Measurements from ENCODE around the gene STARD13. TPM values are rescaled to one million over a fixed set of nuclear protein-coding genes. Genes with fewer than 3 reads are reported as not detected.

The STARD13 gene
- polyA plus RNA-seq, 1 donor (not counting 4 experiments of a cell fraction or from before 2014, with no cell fraction given): 11.9 TPM

- DNase-seq (ENCODE audit: low read depth, low spot score) (no peak), FAIRE-seq (no peak)
- dilution Hi-C loops (cut with MboI; ENCODE audit: extremely low pct_ligation_motif_present, low sequenced_read_pairs): no loop called here
- Histone ChIP-seq H3K79me2 (ENCODE audit: control insufficient read depth, insufficient read depth, low read length) (no peaks in the 10 kb centered on the region), H3K36me3 (ENCODE audit: control insufficient read depth in 2 of 2, extremely low read depth in 1 of 2, insufficient read depth in 2 of 2, low read length in 2 of 2) (peaks cover 17 to 32% of the 10 kb centered on the region in 2 experiments), H2AFZ (ENCODE audit: control insufficient read depth, low read length) (no peak overlapping the region), H3K9me1 (ENCODE audit: control insufficient read depth, extremely low read depth, insufficient read depth, low read length) (no peaks in the 10 kb centered on the region), H3K27me3 (ENCODE audit: control insufficient read depth, extremely low read depth, insufficient read depth, low read length) (no peaks in the 10 kb centered on the region), H3K27ac (ENCODE audit: control insufficient read depth, insufficient read depth, low read length) (no peak overlapping the region), H3K9me3 (ENCODE audit: control insufficient read depth, low read depth, low read length) (no peaks in the 10 kb centered on the region), H3K4me3 (ENCODE audit: control insufficient read depth in 2 of 3, extremely low read depth in 1 of 3, insufficient read depth in 2 of 3, low read depth in 1 of 3, low read length in 3 of 3) (no peak overlapping the region), H3K9ac (ENCODE audit: control insufficient read depth, extremely low read depth, insufficient read depth, low read length) (no peak overlapping the region), H3K4me1 (ENCODE audit: control insufficient read depth, extremely low read depth, insufficient read depth, low read length) (peaks cover 27% of the 10 kb centered on the region), H3K4me2 (ENCODE audit: control insufficient read depth, extremely low read depth, insufficient read depth, low read depth, low read length) (no peak overlapping the region), H4K20me1 (ENCODE audit: control insufficient read depth, extremely low read depth, insufficient read depth, low read length) (no peaks in the 10 kb centered on the region)
- no peak for TF ChIP-seq CTCF (optimal IDR thresholded peaks at IDR 0.05 in 1 of 3, IDR thresholded peaks at IDR 0.05 in 1 of 3, conservative IDR thresholded peaks at IDR 0.05 in 1 of 3; ENCODE audit: extremely low read depth in 1 of 3, insufficient read depth in 2 of 3, low read length in 3 of 3)
- no peak for TF ChIP-seq EZH2 (IDR thresholded peaks at IDR 0.05; ENCODE audit: low read length)
Observed at GRCh38 chr13:33127009-33127551, 158.5 kb downstream of the STARD13 start.

GRCh38 chr13:33125821-33126570, 159.6 kb downstream of the STARD13 start:
- Histone ChIP-seq H3K36me3 (ENCODE audit: control insufficient read depth in 2 of 2, extremely low read depth in 1 of 2, insufficient read depth in 2 of 2, low read length in 2 of 2) (peaks cover 17 to 32% of the 10 kb centered on the region in 2 experiments), H3K27me3 (ENCODE audit: control insufficient read depth, extremely low read depth, insufficient read depth, low read length) (no peaks in the 10 kb centered on the region), H3K79me2 (ENCODE audit: control insufficient read depth, insufficient read depth, low read length) (no peaks in the 10 kb centered on the region), H3K4me2 (ENCODE audit: control insufficient read depth, extremely low read depth, insufficient read depth, low read depth, low read length) (peak overlapping the region; percentile 75), H3K27ac (ENCODE audit: control insufficient read depth, insufficient read depth, low read length) (peak overlapping the region; percentile 78), H3K9me1 (ENCODE audit: control insufficient read depth, extremely low read depth, insufficient read depth, low read length) (no peaks in the 10 kb centered on the region), H3K4me3 (ENCODE audit: control insufficient read depth in 2 of 3, extremely low read depth in 1 of 3, insufficient read depth in 2 of 3, low read depth in 1 of 3, low read length in 3 of 3) (peak overlapping the region in 2 of 3 experiments; percentile 27 to 40), H3K9ac (ENCODE audit: control insufficient read depth, extremely low read depth, insufficient read depth, low read length) (peak overlapping the region; percentile 52), H3K4me1 (ENCODE audit: control insufficient read depth, extremely low read depth, insufficient read depth, low read length) (peaks cover 27% of the 10 kb centered on the region), H4K20me1 (ENCODE audit: control insufficient read depth, extremely low read depth, insufficient read depth, low read length) (no peaks in the 10 kb centered on the region), H2AFZ (ENCODE audit: control insufficient read depth, low read length) (peak overlapping the region; percentile 40), H3K9me3 (ENCODE audit: control insufficient read depth, low read depth, low read length) (no peaks in the 10 kb centered on the region)
- dilution Hi-C loops (cut with MboI; ENCODE audit: extremely low pct_ligation_motif_present, low sequenced_read_pairs): no loop called here
- FAIRE-seq (peak; percentile 98), DNase-seq (ENCODE audit: low read depth, low spot score) (peak; percentile 76)
- TF ChIP-seq EZH2 (IDR thresholded peaks at IDR 0.05; ENCODE audit: low read length): no peak
- TF ChIP-seq CTCF (optimal IDR thresholded peaks at IDR 0.05 in 1 of 3, IDR thresholded peaks at IDR 0.05 in 1 of 3, conservative IDR thresholded peaks at IDR 0.05 in 1 of 3; ENCODE audit: extremely low read depth in 1 of 3, insufficient read depth in 2 of 3, low read length in 3 of 3): no peak
